ENCODE data around the gene TMEM220.
"Not testable (repeated sequence)": the region's sequence is repeated elsewhere in the genome, so short reads cannot be mapped to it uniquely, and the experiment has no call there.

The TMEM220 gene

GRCh38 chr17:10754109-10754508 is 24.3 kb upstream of the TMEM220 start:
- DNase-seq = peak; percentile 70

DNA sequence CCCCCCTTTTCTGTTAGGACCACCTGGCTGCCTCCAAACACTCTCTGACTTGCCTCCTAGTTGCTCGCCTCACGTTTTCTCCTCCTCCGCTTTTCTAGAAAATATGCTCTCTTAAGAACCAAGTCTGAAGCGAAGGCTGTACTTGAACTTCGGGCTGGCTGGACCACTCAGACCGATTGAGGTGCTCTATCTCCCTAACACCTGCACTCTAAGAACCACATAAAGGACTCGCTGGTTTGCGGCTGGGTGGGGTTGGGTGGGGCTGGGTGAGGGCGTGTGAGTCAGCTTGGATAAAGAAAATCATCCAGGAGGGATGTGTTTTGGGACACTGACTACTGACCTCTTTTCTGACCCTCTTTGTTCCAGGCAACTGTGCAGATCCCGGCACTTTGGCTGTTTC is 22.9 kb upstream of the TMEM220 start:
- DNase-seq = no peak

GRCh38 chr17:10751563-10751962 is 21.7 kb upstream of the TMEM220 start:
- DNase-seq = no peak

DNA sequence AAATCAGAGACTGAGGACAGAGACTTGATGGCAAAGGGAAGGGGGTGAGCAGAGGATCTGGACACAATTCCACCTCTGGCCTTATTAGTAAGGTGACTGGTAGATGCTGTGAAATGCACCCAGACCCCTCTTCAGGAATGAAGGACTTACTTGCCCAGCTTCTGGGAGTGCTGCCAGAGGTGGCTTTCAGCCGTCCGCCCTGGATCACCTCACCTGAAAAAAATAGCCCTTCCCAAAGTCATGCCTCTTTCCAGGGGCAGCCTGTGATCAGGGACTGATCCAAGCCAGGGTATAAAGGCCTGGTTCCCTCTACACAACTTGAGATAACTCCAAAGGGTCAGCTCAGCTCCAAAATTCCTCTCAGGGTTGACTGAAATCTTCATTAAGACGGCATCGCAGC is 20.4 kb upstream of the TMEM220 start:
- no peak for DNase-seq

GRCh38 chr17:10748531-10749181 is 18.8 kb upstream of the TMEM220 start:
- DNase-seq = no peak

GRCh38 chr17:10745231-10745630 is 15.4 kb upstream of the TMEM220 start:
- no peak for DNase-seq

- no peak for DNase-seq
Measured at GRCh38 chr17:10744501-10745000, 14.7 kb upstream of the TMEM220 start.

- DNase-seq = no peak
Measured at GRCh38 chr17:10743316-10744009, 13.6 kb upstream of the TMEM220 start.

DNA sequence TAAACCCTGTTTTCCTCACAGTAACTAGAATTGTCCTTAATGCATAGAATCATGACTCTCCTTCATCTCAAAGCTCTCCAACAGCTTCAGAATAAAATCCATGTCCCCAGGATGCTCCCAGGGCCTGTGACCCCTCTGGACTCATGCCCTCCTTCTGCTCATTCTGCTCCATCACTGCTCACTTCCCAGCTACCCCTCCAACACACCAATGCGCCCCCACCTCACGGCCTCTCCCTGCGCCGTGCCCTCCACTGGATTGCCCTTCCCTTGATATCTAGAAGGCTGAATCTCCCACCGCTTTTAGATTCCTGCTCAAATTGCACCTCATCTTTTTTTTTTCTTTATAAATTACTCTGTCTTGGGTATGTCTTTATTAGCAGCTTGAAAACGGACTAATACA is 12.6 kb upstream of the TMEM220 start:
- no peak for DNase-seq

DNA sequence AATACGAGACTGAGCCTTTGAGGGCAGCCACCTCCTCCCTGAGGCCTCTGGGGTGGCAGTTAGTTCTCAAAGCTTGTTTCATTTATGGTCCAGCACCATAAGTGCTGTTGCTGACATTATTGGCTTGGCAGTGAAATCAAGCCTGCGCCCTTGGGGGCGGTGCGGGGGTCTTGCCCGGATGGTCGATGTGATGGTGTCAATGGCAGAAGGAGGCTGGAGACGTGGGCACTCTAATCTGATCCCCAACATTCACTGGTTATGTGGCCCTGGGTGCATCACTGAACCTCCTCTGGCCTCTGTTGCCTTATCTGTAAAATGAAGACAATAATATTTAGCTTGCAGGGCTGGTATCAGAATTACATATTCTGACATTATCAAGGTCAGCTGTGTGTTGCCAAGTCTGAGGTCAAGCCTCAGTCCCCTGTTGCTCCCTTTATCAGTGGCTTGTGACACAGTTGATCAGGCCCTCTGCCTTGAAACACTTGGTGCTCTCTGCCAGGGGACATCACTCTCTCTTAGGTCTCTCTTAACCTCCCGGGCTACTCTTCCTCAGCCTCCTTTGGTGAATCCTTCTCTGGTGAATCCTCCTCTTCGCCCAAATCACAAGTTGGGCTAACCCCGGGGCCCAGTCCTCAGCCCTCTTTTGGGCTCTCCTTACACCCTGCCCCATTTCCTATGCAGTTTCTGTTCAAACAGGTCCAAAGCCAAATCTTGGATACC is 11.8 kb upstream of the TMEM220 start:
- no peak for DNase-seq

- DNase-seq = no peak
Measured at GRCh38 chr17:10739386-10739785, 9.6 kb upstream of the TMEM220 start.

GRCh38 chr17:10738521-10739258 is 8.9 kb upstream of the TMEM220 start:
- no peak for DNase-seq

DNA sequence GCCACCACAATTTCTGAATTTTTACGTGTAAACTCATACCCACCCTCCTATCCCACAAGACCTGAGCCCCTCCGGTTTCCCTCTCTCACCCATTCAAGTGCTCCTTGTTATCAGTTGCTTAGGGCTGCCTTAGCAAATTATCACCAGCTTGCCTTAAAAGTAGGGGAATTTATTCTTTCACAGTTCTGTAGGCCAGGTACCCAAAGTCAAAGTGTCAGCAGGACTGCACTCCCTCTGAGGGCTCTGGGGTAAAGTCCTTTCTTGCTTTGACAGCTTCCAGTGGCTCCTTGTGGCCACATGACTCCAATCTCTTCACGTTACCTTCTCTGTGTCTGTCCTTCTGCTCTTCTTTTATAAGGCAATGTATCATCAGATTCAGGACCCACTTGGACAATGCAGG is 7.9 kb upstream of the TMEM220 start:
- DNase-seq = no peak

DNA sequence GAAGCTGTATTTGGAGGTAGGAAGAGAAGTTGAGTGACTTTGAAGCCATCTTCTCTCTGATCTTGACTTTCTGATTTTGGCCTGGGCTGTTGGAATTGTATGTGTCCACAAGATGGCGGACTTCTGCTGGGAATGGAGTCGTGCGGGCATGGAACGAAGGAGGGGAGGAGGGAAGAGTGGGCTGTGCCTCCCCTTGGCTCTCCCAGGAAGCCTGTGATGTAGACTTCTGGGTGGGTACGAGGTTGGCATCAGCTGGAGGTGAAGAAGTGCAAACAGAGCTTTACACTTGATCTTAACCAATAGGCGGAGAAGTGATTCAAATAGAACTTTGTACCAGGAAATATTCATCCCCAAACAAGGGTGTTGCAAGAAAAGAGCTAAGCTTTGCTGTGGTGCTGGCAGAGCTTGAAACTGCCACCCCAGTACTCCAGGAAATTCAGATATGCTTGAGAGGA is 7.4 kb upstream of the TMEM220 start:
- no peak for DNase-seq

GRCh38 chr17:10735821-10736220 is 6.0 kb upstream of the TMEM220 start:
- DNase-seq = no peak

DNA sequence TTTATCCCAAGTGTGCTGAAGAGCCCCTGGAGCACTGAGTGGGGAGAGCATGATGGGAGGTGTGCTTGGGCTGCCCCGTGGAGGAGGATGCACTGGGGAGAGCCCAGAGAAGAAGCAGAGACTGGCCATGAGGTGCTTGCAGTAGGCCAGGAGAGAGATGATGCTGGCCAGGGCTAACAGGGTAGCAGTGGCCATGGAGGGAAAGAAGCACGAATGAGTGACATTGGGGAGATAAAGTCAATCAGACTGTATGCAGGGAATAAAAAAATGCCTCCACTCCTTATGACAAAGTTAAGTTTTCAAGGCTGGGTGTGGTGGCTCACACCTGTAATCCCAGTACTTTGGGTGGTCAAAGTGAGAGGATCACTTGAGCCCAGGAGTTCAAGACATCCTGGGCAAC is 5.4 kb upstream of the TMEM220 start:
- no peak for DNase-seq

DNA sequence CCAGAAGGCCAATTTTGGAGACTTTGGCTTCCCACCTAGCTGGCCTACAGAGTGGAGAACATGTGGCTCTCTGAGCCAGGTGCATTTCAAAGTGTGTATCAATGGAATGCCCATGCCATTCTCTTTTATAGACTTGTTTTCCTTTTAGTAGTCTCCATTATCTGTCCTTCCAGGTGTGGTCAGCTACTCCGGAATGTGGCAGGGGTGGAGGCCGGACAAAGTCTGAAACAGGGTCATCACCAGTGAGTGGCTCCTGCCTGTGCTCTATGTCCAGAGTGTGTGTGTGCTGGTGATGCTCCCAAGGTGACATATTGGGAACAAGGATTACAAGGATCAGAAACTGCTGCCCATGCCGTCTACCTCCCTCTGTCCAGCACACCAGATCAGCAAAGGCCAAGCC is 3.8 kb upstream of the TMEM220 start:
- no peak for DNase-seq

DNA sequence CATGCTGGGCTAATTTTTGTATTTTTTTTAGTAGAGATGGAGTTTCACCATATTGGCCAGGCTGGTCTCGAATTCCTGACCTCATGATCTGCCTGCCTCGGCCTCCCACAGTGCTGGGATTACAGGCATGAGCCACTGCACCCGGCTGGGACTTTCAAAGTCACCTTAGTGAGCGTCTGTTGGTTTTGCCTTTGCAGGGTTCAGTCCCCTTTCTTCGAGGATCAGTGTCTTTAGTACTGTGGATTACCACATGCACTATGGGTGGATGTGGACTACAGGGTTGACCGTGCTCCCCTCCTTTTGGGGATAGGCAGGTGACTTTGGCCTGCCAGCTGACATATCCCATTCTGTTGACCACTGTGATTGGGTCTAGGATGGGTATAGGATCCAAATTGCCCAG is 2.3 kb upstream of the TMEM220 start:
- not testable (repeated sequence) for DNase-seq

GRCh38 chr17:10731408-10731879 is 1.6 kb upstream of the TMEM220 start:
- no peak for DNase-seq

- DNase-seq = not testable (repeated sequence)
Measured at GRCh38 chr17:10730247-10730646, 424 bp upstream of the TMEM220 start.

DNA sequence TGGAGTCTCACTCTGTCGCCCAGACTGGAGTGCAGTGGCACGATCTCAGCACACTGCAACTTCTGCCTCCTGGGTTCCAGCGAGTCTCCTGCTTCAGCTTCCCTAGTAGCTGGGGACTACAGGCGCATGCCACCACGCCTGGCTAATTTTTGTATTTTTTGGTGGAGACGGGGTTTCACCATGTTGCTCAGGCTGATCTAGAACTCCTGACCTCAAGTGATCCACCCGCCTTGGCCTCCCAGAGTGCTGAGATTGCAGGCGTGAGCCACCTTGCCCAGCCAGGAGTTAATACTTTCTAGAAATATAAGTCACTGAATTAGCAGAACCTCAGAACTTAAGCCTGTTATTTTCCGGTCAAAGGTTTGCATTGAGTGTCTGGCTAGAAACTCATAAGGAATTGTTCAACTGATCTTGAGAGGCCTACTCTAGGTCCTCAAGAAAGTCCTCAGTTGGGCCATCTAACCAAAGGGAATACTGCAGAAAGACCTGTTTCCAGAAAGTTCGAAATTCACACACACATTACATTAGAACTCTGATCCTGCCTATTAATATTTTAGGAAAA is 1.4 kb downstream of the TMEM220 start:
- no peak for DNase-seq

DNA sequence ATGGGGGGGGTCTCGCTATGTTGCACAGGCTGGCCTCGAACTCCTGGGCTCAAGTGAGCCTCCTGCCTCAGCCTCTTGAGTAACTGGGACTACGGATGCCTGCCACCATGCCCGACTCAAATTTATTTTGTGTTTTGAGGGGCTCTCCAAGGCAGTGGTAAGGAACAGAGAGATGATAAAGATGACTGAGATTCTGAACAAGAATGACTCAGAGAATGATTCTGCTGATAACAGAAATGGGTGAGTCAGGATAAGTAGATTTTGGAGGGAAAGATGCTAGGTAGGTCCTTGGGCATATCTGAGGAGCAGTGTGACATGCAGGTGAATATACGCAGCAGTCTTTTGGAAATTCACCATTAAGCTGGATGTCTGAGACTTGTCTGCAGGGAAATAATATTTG is 2.6 kb downstream of the TMEM220 start:
- DNase-seq = no peak

- no peak for DNase-seq
Measured at GRCh38 chr17:10726196-10726595, 3.6 kb downstream of the TMEM220 start.

Data from activated effector memory CD4-positive, alpha-beta T cell treated with anti-CD3 and anti-CD28 coated beads, Interleukin-2, amount 50 U/mL, for 16 hours (primary cell).